ENCODE data around the gene ID4.

- TF ChIP-seq SP1 (IDR thresholded peaks at IDR 0.05) (no peak), PKNOX1 (IDR thresholded peaks at IDR 0.05) (no peak), BHLHE40 (IDR thresholded peaks at IDR 0.05; ENCODE audit: borderline replicate concordance) (no peak), TARDBP (IDR thresholded peaks at IDR 0.05) (no peak), CTBP1 (IDR thresholded peaks at IDR 0.05; ENCODE audit: borderline replicate concordance) (no peak), FOXA1 (IDR thresholded peaks at IDR 0.05) (no peak), FOXM1 (IDR thresholded peaks at IDR 0.05; ENCODE audit: borderline replicate concordance) (no peak), ARNT (IDR thresholded peaks at IDR 0.05) (no peak), FOXK2 (IDR thresholded peaks at IDR 0.05) (no peak), SUZ12 (IDR thresholded peaks at IDR 0.05) (no peak), ZNF384 (IDR thresholded peaks at IDR 0.05) (no peak), ELF4 (IDR thresholded peaks at IDR 0.05) (no peak), NFRKB (IDR thresholded peaks at IDR 0.05) (no peak), HDGF (IDR thresholded peaks at IDR 0.05; ENCODE audit: borderline replicate concordance) (no peak)
Observed at GRCh38 chr6:19837511-19838441, 606 bp downstream of the ID4 start.
